WERI-Rb-1 (cell line): Measurements from ENCODE around the gene C10orf95.
"Not testable (repeated sequence)": the region's sequence is repeated elsewhere in the genome, so short reads cannot be mapped to it uniquely, and the experiment has no call there.

Source experiments
- DNase-seq: peaks from one replicate; pipeline ENCODE4 v3.0.0-alpha.2; 2020
- H3K27ac ChIP-seq: fragments of 250-450 bp; sonication (Bioruptor Pico); 2 replicates; pipeline ENCODE4 v1.5.1; 2020; ENCODE audit warnings: mild to moderate bottlenecking, moderate library complexity
- H3K27me3 ChIP-seq: fragments of 250-450 bp; sonication (Bioruptor Pico); 2 replicates; pipeline ENCODE4 v1.5.1; 2021; ENCODE audit warnings: mild to moderate bottlenecking, low read depth, moderate library complexity; ENCODE audit not compliant: insufficient read depth, severe bottlenecking
- H3K36me3 ChIP-seq: fragments of 250-450 bp; sonication (Bioruptor Pico); 2 replicates; pipeline ENCODE4 v1.5.1; 2020; ENCODE audit warnings: mild to moderate bottlenecking, moderate library complexity
- H3K4me3 ChIP-seq: 2 replicates; pipeline ENCODE4 v1.5.1; 2011; ENCODE audit warnings: low read depth, mild to moderate bottlenecking, control low read depth, low read length
- H3K9me3 ChIP-seq: fragments of 250-450 bp; sonication (Bioruptor Pico); 2 replicates; pipeline ENCODE4 v1.5.1; 2021; ENCODE audit warnings: mild to moderate bottlenecking, moderate library complexity; ENCODE audit not compliant: severe bottlenecking
- TF ChIP-seq, protein P1 (sequence below): IDR thresholded peaks from 2 replicates; pipeline ENCODE4 v1.5.1; 2011; ENCODE audit warnings: low read depth, mild to moderate bottlenecking, control low read depth, inconsistent platforms, low read length

The C10orf95 gene

DNA sequence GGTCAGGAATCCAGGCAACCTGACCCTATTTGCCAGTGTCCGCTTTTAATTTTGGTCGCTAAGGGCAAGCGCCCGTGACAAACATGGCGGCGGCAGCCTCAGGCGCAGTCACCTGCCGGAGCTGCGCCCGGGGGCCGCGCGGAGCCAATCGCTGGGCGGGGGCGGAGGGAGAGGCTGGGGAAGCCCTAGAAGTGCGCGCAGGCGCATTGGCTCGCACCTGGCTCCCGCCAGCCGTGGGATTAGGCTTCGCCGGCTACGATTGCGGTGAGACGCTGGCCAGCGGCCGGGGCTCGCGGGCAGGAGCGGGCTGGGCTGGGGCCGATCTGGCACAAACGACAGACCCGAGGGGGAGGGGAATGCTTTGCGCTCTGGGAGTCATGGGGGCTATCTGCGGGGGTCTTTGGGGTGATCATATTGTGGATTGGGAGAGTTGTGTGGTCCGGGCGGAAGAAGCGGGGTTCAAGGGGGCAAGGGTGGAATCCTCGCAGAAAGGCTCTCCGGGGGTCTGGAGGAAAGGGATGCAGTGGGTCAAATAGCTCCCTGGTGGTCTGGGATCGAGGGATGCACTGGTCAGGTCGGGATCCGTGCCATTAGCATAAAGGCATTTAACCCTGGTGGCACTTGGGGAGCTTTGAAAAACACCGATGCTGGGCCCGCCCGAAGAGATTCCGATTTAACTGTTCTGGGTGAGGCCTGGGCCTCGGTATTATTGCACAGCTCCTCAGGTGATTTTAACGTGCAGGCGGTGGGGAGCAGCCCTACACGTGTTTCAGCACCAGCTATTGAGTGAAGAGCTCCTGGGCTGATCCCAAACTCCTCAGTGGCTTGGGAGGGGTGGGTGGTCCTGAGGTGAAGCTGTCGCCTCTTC, 10.1 kb upstream of the C10orf95 start:
- peak overlapping the region; percentile 66 for H3K4me3 ChIP-seq
- TF ChIP-seq, protein P1, sequence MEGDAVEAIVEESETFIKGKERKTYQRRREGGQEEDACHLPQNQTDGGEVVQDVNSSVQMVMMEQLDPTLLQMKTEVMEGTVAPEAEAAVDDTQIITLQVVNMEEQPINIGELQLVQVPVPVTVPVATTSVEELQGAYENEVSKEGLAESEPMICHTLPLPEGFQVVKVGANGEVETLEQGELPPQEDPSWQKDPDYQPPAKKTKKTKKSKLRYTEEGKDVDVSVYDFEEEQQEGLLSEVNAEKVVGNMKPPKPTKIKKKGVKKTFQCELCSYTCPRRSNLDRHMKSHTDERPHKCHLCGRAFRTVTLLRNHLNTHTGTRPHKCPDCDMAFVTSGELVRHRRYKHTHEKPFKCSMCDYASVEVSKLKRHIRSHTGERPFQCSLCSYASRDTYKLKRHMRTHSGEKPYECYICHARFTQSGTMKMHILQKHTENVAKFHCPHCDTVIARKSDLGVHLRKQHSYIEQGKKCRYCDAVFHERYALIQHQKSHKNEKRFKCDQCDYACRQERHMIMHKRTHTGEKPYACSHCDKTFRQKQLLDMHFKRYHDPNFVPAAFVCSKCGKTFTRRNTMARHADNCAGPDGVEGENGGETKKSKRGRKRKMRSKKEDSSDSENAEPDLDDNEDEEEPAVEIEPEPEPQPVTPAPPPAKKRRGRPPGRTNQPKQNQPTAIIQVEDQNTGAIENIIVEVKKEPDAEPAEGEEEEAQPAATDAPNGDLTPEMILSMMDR, result no peak
- peaks cover 4% of the 10 kb centered on the region for H3K36me3 ChIP-seq
- H3K27me3 ChIP-seq, result no peaks in the 10 kb centered on the region
- DNase-seq, result peak; percentile 97
- H3K27ac ChIP-seq, result peak overlapping the region; percentile 92
- H3K9me3 ChIP-seq, result no peaks in the 10 kb centered on the region

DNA sequence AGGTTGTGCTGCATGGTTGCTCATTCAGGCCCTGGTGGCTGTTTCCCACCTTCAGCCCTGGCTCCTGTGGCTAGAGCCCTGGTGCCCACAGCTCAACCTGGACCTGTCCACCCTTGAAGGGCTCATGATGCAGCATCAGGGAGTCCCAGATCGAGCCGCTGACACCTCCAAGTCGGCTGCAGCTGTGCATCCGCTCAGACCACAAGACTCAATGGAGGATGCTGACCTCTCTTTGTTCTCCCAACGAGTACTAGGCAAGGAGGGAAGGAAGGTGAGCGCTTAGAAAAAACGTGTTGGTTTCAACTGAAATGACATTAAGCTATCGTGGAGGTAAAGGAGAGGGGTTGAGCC, 9.5 kb upstream of the C10orf95 start:
- Histone ChIP-seq H3K4me3 (peak overlapping the region; percentile 66), H3K27ac (peak overlapping the region; percentile 92), H3K9me3 (no peaks in the 10 kb centered on the region), H3K27me3 (no peaks in the 10 kb centered on the region), H3K36me3 (peaks cover under 1% of the 10 kb centered on the region; the same call in 1 of the 2 replicates)
- TF ChIP-seq, protein P1, result no peak
- no peak for DNase-seq

DNA sequence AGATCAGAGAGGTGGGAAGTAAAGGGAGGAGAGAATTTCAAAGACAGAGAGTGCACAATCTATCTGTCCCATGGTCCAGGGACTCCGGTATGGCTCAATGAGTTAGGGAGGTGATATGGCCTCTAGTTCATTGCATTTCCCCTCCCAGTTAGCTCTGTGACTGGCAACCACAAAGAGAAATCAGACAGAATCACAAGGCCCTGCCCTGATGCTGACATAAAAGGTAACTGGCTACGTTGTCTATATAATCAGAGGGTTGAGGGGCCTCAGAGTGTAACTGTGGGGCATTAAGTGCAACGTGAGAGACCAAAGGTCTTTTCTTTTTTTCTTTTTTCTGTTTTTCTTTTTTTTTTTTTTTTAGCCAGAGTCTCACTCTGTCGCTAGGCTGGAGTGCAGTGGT, 7.3 kb upstream of the C10orf95 start:
- Histone ChIP-seq H3K27me3 (no peaks in the 10 kb centered on the region), H3K36me3 (0 out of 2 replicates have a peak, but pooled peaks cover 3% of the 10 kb centered on the region), H3K27ac (no peak overlapping the region), H3K9me3 (no peaks in the 10 kb centered on the region), H3K4me3 (no peak overlapping the region)
- DNase-seq, result no peak
- TF ChIP-seq, protein P1, result no peak

DNA sequence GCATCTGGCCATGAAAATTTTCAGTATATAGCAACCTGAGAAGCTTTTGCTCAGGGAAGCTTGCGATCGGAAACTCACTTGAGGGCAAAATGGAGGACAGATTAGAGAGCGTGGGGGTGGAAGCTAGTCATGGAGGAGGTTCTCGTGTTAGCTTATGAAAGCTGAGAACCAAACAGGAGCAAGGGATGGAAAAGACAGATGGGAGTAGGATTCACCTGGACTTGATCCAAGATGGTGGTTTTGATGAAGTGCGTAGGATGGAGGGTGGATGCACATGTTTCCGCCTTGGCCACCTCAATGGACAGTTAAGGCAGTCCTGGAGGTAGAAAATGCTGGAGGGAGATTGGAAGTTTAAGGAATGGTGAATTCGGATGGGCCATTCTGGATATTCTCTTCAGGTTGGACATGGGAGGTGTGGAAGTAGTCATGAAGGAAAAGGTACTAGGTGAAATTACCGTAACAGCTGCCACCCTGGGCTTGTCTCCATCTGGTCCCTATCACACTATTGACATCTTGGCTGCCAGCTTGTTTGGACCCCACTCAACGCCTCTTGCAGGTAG, 6.3 kb upstream of the C10orf95 start:
- Histone ChIP-seq H3K4me3 (no peak overlapping the region), H3K36me3 (peaks cover 8% of the 10 kb centered on the region), H3K27me3 (no peaks in the 10 kb centered on the region), H3K27ac (peak overlapping the region; percentile 93), H3K9me3 (no peaks in the 10 kb centered on the region)
- TF ChIP-seq, protein P1, result no peak
- no peak for DNase-seq

DNA sequence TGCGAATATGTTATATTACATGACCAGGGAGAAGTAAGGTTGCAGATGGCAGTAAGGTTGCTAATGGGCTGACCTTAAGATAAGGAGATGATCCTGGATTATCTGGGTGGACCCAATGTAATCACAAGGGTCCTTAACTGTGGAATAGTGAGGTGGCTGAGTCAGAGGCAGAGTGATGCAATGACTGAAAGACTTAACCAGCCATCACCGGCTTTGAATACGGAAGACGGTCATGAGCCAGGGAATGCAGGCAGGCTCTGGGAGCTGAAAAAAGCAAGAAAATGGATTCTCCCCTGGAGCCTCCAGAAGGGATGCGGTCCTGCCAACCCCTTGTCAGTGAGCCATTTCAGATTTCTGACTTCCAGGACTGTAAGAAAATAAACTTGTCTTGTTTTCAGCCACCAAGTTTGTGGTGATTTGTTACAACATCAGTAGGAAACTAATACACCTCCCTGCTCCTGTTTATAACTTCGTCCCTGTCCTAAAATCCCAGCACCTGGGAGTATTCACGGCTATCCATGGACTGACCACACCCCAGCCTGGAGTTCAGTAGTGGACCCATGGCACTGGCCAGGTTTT, 4.6 kb upstream of the C10orf95 start:
- DNase-seq, result peak; percentile 88
- Histone ChIP-seq H3K36me3 (peaks cover 15% of the 10 kb centered on the region), H3K9me3 (no peaks in the 10 kb centered on the region), H3K27me3 (no peaks in the 10 kb centered on the region), H3K27ac (peak overlapping the region; percentile 93), H3K4me3 (no peak overlapping the region)
- TF ChIP-seq, protein P1, result no peak

DNA sequence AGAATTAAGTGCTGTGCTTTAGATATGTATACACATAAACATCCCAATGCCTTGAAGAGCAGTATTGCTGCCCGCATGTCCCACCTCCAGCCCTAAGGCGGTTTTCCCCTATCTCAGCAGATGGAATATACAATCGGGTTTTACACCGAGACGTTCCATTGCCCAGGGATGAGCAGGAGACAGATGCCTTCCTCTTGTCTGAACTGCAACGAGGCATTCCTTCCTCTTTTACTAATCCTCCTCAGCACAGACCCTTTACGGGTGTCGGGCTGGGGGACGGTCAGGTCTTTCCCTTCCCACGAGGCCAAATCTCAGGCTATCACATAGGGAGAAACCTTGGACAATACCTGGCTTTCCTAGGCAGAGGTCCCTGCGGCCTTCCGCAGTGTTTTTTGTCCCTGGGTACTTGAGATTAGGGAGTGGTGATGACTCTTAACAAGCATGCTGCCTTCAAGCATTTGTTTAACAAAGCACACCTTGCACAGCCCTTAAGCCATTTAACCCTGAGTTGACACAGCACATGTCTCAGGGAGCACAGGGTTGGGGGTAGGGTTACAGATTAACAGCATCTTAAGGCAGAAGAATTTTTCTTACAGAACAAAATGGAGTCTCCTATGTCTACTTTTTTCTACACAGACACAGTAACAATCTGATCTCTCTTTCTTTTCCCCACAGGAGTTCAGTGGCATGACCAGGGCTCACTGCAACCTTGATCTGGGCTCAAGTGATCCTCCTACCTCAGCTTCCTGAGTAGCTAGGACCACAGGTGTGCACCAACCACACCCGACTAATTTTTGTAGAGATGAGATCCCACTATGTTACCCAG, 3.5 kb upstream of the C10orf95 start:
- H3K9me3 ChIP-seq, H3K4me3 ChIP-seq, H3K27me3 ChIP-seq: not testable (repeated sequence)
- Histone ChIP-seq H3K27ac (peak overlapping the region; percentile 93), H3K36me3 (peaks cover 15% of the 10 kb centered on the region)
- DNase-seq, result peak; percentile 66
